ENCODE data around the gene RGS12. TPM values are rescaled to one million over a fixed set of nuclear protein-coding genes. Genes with fewer than 3 reads are reported as not detected.

Gene RGS12
- polyA plus RNA-seq, 1 of the 3 experiments (the other 2 are of a cell fraction) = 18.4 TPM

DNA sequence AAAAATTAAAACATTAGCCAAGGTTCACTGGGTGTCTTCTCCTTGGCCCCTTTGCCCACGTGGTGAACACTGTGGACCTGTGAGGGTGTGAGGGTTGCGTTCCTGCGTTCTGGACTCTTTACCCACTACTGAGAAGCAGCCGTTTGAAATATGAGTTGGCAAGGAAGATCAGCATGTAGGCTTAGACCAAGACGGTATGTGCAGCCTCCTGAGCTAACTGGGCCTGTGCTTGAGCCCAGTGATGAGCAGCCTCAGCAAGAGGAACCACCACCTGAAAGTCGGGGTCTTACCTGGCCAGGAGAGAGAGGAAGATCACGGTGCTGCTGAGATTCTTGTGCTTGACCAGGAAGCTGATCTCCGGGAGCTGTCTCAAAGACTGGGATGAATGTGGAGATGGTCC, 19.5 kb downstream of the RGS12 start:
- no peak overlapping the region for H3K4me2 ChIP-seq
- H2AFZ ChIP-seq (ENCODE audit: low read depth) = no peak overlapping the region
- H3K4me1 ChIP-seq (ENCODE audit: control insufficient read depth in 1 of 2, insufficient read depth in 2 of 2, low read depth in 1 of 2, low read length in 1 of 2) = peaks cover 0 to 16% of the 10 kb centered on the region in 2 experiments; a peak in 1 of 4 replicates
- H3K9me2 ChIP-seq = no peaks in the 10 kb centered on the region
- peaks cover 72% of the 10 kb centered on the region for H3K79me2 ChIP-seq (ENCODE audit: insufficient read depth)
- no peaks in the 10 kb centered on the region for H3K9me3 ChIP-seq
- no peak overlapping the region for H3K27ac ChIP-seq (ENCODE audit: low read depth in 2 of 2, low read length in 1 of 2)
- no peak overlapping the region for H3K9ac ChIP-seq
- H4K20me1 ChIP-seq (ENCODE audit: insufficient read depth) = peaks cover 48% of the 10 kb centered on the region
- TF ChIP-seq, protein P1, sequence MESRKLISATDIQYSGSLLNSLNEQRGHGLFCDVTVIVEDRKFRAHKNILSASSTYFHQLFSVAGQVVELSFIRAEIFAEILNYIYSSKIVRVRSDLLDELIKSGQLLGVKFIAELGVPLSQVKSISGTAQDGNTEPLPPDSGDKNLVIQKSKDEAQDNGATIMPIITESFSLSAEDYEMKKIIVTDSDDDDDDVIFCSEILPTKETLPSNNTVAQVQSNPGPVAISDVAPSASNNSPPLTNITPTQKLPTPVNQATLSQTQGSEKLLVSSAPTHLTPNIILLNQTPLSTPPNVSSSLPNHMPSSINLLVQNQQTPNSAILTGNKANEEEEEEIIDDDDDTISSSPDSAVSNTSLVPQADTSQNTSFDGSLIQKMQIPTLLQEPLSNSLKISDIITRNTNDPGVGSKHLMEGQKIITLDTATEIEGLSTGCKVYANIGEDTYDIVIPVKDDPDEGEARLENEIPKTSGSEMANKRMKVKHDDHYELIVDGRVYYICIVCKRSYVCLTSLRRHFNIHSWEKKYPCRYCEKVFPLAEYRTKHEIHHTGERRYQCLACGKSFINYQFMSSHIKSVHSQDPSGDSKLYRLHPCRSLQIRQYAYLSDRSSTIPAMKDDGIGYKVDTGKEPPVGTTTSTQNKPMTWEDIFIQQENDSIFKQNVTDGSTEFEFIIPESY (IDR thresholded peaks at IDR 0.05; ENCODE audit: borderline replicate concordance, low read depth) = no peak
- TF ChIP-seq RAD21 (IDR thresholded peaks at IDR 0.05; ENCODE audit: low read length) (no peak), EP300 (IDR thresholded peaks at IDR 0.05; ENCODE audit: borderline replicate concordance in 1 of 2, low read depth in 1 of 2, low read length in 1 of 2) (no peak), RXRA (IDR thresholded peaks at IDR 0.05; ENCODE audit: borderline replicate concordance, low read depth) (no peak), GATA2 (CRISPR knock-in tag; IDR thresholded peaks at IDR 0.05) (no peak), CHD2 (IDR thresholded peaks at IDR 0.05; ENCODE audit: low read length, partially characterized antibody) (no peak), EZH2phosphoT487 (IDR thresholded peaks at IDR 0.05; ENCODE audit: borderline replicate concordance, low read depth) (no peak), FOXM1 (IDR thresholded peaks at IDR 0.05; ENCODE audit: low read depth) (no peak), TAF1 (IDR thresholded peaks at IDR 0.05; ENCODE audit: borderline replicate concordance, low read depth, low read length) (no peak), REST (IDR thresholded peaks at IDR 0.05; ENCODE audit: low read depth, low read length) (no peak), FOSL2 (IDR thresholded peaks at IDR 0.05; ENCODE audit: borderline replicate concordance, low read depth) (no peak), ELF1 (IDR thresholded peaks at IDR 0.05) (no peak)
- TF ChIP-seq, protein P2, sequence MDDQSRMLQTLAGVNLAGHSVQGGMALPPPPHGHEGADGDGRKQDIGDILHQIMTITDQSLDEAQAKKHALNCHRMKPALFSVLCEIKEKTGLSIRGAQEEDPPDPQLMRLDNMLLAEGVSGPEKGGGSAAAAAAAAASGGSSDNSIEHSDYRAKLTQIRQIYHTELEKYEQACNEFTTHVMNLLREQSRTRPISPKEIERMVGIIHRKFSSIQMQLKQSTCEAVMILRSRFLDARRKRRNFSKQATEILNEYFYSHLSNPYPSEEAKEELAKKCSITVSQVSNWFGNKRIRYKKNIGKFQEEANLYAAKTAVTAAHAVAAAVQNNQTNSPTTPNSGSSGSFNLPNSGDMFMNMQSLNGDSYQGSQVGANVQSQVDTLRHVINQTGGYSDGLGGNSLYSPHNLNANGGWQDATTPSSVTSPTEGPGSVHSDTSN (IDR thresholded peaks at IDR 0.05) = no peak
- no peaks in the 10 kb centered on the region for H3K27me3 ChIP-seq (ENCODE audit: insufficient read depth)
- no peaks in the 10 kb centered on the region for H3F3A ChIP-seq (replicated peaks; ENCODE audit: insufficient read depth)
- no peak for DNase-seq
- no peak overlapping the region for H3K4me3 ChIP-seq (ENCODE audit: low read depth in 2 of 2, low read length in 1 of 2)
- 93% methylated on average over 7 of the region's 8 CpGs for WGBS (ENCODE audit: low lambda C conversion rate)
- ChIA-PET CTCF (interaction anchor here (0.7 kb wide), 1 partner anchor 8 kb away, joined by 3 read pairs; no protein-coding TSS in a partner anchor), POLR2A (no interaction called here)
- H3K36me3 ChIP-seq (replicated peaks in 1 of 2; ENCODE audit: control insufficient read depth in 1 of 2, insufficient read depth in 2 of 2, low read length in 1 of 2) = peaks cover 0 to 16% of the 10 kb centered on the region in 2 experiments

Measured in SK-N-SH (cell line).